ENCODE data around the gene CACNA2D2.
A peak's percentile ranks its signal among the peaks of the same experiment; 100 is the strongest.

The CACNA2D2 gene

DNA sequence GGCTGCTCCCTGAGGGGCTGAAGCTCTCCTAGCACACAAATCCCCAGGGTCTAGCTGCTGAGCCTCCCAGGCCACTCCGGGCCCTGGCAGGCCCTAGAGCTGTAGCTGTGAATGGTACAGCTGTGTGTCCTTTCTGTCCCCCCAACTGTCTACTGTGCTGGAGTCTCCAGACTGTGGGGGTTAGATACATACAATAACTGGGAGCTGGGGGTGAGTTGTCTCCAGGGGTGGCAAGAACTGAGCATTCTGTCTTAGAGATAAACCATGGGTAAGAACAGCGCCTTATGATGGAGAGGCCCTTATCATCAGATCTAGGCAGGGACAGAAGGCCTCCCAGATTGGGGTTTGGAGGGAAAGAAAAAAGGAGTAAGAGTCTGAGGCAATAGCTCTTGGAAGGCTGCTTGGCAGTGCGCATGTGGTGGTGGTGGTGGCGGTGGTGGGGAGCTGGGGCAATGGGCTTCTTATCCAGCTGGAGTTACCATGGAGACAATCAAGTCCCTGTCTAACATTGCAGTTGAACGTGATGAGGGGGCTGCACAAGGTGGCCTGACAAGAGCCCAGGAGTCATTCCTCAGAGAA, 149.2 kb downstream of the CACNA2D2 start:
- DNase-seq (ENCODE audit: extremely low read depth in 1 of 2, low read depth in 1 of 2) = no peak

DNA sequence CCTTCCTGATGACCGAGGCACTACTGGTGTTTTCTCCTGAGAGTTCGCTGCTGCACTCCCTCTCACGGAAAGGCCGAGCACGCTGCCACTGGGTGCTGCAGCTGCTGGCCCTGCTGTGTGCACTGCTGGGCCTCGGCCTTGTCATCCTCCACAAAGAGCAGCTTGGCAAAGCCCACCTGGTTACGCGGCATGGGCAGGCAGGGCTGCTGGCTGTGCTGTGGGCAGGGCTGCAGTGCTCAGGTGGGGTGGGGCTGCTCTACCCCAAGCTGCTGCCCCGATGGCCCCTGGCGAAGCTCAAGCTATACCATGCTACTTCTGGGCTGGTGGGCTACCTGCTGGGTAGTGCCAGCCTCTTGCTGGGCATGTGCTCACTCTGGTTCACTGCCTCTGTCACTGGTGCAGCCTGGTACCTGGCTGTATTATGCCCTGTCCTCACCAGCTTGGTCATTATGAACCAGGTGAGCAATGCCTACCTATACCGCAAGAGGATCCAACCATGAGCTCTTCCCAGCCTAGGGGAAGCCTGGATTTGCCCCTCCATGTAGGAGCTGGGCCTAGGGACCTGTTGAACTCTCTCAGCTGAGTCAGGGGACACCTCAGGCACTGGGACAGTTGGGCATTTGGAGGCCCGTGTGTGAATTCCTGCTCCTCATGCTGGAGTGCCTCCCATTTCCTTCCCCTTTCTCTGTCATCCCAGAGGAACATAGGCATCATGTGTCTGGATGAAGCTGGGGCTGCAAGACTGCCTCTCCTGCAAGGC, 150.0 kb downstream of the CACNA2D2 start:
- DNase-seq (ENCODE audit: extremely low read depth in 1 of 2, low read depth in 1 of 2) = no peak

DNA sequence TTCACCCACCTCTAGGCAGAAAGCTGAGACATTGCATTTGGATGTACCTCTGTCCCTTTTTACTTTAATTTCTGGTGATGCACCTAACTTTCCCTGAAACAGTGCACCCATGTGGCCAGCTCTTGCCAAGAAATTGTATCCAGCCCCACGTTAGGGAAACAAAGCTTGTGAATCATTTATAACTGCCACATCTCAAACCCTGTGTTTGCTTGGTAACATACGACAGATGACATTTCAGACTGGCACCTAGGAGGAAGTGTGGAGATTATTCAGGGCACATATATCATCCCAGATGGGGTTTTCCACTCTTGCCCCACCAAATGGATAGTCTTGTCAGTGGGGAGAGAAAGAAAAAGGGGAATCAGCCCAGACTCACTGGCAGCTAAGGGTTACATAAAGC, 150.7 kb downstream of the CACNA2D2 start:
- no peak for DNase-seq (ENCODE audit: extremely low read depth in 1 of 2, low read depth in 1 of 2)

DNA sequence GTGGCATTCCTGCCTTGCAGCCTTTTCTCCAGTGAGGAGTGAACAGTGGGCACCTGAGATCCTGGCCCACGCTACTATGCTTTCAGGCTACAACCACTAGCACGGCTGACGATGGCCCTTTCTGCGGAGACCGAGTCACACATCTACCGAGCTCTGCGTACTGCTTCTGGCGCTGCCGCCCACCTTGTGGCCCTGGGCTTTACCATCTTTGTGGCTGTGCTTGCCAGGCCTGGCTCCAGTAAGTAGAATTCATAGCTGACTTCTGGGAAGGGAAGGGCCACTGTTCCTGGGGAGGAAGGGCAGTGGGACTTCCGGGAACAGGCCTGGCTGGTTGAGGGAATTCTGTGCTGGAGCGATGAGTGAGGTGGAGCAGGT, 152.1 kb downstream of the CACNA2D2 start:
- no peak for DNase-seq (ENCODE audit: extremely low read depth in 1 of 2, low read depth in 1 of 2)

DNA sequence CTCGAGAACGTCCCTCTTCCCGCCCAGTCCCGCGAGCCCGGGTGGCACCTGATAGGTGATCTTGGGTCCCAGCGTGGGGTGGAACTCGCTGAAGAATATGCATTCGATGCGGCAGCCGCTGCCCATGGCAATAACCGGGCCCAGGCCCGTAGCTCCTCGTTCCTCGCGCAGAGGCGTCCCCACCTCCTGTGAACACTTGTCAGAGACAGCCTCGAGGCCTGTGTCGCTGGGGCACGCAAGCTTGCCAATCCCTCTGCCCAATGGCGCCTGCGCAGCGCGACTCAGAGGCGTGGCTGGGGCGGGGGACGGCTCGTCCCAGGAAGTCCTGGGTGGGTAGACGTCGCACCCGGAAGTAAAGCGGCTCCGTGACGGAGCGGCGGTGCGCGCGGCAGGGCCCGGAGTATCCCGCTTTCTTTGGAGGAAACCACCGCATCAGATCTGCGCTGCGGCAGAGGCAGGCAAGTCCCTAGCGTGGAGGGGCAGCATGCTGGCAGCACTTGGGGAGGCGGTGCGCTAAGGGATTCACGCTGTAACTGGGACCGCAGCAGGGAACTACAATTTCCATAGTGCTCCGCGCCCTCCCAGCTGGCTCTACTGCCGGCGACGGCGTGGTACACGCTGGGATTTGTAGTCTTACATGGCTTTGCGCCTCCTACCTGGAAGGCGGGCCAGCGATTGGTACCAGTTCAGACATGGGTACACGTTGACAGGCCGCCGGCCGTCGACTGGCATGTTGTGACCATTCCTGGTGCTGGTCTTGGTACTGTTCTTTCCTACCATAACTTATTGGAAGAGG, 152.7 kb downstream of the CACNA2D2 start, which contains the start of the genes CYB561D2 and NPRL2:
CYB561D2 (plus strand) TSS at position 336 of the 796 bp plus-strand sequence. CDS start 572 bp downstream, outside the sequence.
NPRL2 (minus strand) TSS at position 249 of the 796 bp plus-strand sequence; CDS start at position 126, 123 bp downstream.
- DNase-seq (ENCODE audit: extremely low read depth in 1 of 2, low read depth in 1 of 2) = peak; percentile 99

DNA sequence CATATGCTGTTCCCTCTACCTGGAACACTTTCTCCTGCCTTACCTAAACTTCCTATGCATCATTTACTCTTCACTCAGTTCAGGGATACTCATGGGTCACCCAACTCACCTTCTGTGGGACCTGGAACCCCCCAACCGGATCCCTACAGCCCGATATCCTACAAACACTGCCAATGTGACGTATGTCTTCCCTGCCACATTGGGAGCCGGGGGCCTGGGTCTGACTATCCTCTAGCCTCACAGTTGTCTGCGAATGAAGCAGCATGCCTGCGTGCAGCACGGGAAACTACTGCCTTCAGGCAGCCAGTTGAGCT, 153.3 kb downstream of the CACNA2D2 start:
- no peak for DNase-seq (ENCODE audit: extremely low read depth in 1 of 2, low read depth in 1 of 2)

DNA sequence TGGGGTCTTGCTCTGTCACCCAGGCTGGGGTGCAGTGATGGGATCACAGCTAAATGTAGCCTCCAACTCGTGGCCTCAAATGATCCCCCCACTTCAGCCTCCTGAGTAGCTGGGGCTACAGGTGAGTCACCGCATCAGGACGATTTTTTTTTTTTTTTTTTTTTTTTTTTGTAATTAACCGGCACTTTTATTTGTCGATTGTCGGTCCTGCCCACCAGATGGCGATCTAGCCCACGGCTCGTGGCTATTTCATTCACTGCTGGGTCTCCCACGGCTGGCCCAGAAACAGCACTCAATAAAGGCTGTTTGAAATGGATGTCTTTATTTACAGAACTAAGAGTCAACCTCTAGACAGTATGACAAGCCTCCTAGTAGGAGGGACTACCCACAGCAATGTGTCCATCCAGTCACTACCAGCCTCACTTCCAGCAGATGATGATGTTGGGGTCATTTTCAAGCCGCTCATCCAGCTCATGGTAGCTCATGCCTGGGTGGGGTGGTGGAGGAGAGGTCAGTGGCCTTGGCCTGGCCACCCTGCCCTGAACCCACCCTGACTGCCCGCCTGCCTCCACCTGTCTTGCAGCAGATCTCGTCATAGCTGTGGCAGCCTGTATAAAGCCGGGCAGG, 156.1 kb downstream of the CACNA2D2 start:
- peak in 1 of 2 donors; percentile 61 for DNase-seq (ENCODE audit: extremely low read depth in 1 of 2, low read depth in 1 of 2)

DNA sequence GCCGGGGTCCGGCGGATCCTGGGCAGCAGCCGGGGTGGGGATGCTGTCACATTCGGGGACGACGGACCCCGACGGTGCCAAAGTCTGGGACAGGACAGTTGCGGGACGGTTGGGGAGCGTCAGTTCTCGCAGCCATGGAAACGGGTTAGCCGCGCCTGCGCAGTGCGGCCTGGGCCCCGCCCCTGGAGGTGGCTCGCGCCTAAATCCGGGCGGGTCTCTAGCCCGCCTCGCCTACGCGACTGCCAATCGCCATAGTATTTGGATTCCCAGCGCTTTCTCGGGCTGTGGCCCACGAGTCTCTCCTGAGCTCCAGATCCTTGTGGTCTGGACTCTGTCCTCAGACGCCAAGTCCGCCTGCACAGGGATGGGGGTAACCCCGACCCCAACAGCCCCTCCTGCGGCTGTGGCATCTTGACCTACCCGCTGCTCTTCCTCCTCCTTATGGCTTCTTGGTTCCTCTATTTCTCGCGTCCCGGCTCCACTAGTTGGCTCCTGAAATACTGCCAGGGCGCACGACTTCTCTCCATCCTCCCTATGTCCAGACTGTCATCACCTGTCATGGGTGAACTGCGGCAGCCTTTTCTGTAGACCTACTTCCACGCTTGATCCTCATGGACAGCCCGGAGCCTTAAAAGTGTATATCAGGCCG, 157.7 kb downstream of the CACNA2D2 start, which contains the start of gene ZMYND10:
ZMYND10 (minus strand) TSS at position 147 of the 649 bp plus-strand sequence. CDS start 153 bp downstream, outside the sequence.
- peak; percentile 52 for DNase-seq (ENCODE audit: extremely low read depth in 1 of 2, low read depth in 1 of 2)

DNA sequence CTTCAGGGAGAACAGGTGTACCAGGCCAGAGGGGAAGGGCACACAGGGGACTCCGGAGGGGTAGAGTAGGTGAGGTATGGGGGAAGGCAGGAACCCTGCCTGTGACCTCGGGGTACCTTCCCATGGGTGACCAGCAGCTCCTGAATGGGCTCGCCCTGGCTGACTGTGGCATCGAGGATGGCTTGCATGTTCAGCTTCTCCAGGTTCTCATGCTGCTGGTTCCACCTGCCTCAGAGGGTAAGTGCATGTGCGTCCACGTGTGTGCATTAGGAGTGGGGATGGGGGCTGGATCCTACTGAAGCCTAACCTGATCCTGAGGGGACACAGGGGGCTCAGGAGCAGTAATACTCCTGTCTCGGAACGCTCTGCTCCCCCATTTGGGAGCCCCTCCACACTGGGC, 158.4 kb downstream of the CACNA2D2 start:
- DNase-seq (ENCODE audit: extremely low read depth in 1 of 2, low read depth in 1 of 2) = no peak

DNA sequence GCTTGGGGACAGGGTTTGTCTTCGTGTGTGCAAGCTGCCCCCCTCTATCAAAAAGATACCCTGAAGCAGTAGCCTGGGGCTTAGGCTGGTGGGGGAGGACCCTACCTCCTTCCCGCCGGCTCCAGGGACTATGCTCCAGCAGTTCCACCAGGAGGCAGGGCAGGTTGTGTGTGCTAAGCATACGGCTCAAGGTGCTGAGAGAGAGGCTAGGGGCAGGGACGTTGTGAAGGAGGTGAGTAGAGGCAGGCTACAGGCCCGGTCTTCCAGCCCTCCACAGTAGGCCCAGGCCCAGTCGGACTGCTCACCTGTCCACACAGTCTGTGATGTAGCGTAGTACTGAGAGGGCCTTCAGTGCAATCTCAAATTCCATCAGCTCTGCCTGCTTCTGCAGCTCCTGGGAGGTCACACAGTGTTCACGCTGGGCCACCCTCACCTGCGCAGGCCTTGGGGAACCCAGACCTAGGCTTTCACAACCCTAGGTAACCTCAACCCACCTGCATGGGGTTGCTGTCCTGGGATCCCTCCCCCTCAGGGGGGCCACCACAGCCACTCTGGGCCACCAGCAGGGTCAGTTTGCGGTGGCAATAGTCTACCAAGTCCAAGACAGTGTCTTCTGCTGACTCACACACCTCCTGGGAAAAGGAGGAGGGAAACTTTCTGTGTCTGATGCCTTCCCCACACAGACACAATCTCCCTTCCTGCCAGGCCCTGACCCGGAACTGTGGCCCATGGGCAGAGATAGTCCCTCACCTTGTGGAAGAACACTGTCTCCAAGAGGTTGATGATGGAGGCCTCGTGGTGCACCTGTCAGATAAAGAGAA, 160.4 kb downstream of the CACNA2D2 start:
- no peak for DNase-seq (ENCODE audit: extremely low read depth in 1 of 2, low read depth in 1 of 2)

DNA sequence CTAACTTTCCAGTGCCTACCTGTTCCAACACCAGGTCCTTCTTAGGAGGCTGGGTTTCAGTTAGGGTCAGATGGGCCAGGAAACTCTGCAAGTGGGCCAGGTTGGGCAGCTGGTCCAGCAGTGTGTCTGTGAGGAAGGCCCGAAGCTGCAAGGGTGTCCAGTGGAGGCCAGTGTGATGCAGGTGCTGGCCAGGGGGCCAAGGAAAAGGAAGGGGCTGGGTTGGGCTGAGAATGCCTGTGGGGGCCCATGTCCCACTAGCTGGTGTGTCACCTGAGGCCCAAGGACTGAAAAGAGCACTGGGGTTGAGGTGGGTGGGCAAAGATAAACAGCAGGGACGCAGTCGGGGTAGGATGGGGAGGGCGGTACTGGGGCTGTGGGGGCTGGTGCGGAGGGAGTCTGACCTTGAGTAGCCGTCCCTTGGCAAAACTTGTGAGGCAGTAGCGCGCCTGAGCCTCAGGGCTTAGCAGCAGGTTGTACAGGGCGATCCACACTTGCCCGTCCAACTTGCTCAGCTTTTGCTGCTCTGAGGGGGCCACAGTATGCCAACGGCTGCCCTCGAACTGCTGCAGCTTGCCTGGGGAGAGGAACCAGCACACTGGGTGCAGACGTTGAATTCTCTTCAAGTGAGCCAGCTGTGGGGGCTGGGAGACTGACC, 161.3 kb downstream of the CACNA2D2 start:
- no peak for DNase-seq (ENCODE audit: extremely low read depth in 1 of 2, low read depth in 1 of 2)

DNA sequence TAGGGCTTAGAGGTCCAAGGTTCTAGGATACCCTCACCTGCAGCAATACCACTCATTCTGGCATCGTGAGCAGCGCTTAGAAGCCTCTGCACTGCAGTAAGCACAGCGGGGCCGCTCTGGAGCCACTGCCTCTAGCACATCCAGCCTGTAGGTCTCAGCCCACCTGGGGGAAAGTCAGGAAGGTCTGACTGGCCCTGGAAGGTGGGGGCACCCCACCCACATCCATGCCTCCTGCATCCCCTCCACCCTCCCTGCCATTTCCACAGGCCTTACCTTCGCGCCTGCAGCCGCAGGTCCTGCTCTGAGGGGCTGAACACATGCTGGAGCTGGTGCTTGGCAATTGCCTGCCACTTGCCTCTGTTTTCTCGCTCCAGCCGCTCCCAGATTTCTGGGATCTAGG, 161.9 kb downstream of the CACNA2D2 start:
- DNase-seq (ENCODE audit: extremely low read depth in 1 of 2, low read depth in 1 of 2) = no peak

DNA sequence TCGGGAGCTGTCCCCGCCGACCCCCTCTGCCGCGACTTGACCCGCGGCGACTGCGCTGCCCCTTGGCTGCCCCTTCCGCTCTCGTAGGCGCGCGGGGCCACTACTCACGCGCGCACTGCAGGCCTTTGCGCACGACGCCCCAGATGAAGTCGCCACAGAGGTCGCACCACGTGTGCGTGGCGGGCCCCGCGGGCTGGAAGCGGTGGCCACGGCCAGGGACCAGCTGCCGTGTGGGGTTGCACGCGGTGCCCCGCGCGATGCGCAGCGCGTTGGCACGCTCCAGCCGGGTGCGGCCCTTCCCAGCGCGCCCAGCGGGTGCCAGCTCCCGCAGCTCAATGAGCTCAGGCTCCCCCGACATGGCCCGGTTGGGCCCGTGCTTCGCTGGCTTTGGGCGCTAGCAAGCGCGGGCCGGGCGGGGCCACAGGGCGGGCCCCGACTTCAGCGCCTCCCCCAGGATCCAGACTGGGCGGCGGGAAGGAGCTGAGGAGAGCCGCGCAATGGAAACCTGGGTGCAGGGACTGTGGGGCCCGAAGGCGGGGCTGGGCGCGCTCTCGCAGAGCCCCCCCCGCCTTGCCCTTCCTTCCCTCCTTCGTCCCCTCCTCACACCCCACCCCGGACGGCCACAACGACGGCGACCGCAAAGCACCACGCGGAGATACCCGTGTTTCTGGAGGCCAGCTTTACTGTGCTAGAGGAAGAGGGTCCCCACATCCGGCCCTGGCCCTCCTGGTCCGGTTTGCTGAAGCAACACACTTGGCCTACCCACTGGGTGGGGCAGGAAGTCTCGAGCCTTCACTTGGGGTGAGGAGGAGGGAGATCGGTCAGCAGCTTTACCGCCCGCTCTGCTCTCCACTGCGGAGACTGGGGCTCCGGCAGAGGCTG, 162.7 kb downstream of the CACNA2D2 start, which contains the start of gene RASSF1:
RASSF1 (minus strand) TSS at position 389 of the 882 bp plus-strand sequence; CDS start at position 358, 31 bp downstream.
- DNase-seq (ENCODE audit: extremely low read depth in 1 of 2, low read depth in 1 of 2) = peak; percentile 67 to 71

DNA sequence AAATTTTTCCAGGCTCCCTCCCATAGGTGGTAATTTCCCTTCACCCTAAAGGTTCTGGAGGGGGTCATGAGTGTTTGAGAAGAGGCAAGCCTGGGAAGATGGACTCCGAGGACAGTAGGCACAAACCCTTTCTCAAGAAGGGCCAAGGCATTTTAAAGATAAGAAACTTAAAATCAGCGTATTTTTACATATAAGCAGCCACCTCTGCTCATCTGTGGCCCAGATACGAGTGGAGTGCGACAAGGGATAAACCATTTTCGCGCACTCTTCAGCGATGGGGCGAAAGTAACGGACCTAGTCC, 163.3 kb downstream of the CACNA2D2 start:
- no peak for DNase-seq (ENCODE audit: extremely low read depth in 1 of 2, low read depth in 1 of 2)

DNA sequence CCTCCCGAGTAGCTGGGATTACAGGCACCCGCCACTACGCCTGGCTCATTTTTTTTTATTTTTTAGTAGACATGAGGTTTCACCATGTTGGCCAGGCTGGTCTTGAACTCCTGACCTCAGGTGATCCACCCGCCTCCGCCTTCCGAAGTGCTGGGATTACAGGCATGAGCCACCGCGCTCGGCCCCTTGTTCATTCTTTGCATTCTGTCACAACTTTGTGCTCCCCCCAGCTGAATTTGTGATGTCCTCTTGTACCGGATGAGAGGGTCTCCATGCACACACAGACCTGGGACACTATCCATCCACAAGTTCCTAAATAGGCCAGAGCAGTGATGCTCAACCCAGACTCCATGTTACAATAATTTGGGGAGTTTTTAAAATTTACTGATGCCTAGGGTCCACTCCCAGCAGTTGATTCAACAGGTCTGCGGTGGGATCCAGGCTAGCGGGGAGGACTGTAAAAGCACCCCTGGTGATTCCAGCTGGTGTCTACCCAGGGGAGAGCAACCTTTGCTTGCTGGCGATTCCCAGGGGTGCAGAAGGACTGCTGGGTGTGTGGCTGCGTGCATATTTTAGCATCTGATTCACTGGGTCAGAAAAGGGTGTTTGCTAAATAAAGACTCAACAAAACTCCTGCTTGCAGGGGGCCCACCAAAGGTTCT, 163.8 kb downstream of the CACNA2D2 start:
- no peak for DNase-seq (ENCODE audit: extremely low read depth in 1 of 2, low read depth in 1 of 2)

DNA sequence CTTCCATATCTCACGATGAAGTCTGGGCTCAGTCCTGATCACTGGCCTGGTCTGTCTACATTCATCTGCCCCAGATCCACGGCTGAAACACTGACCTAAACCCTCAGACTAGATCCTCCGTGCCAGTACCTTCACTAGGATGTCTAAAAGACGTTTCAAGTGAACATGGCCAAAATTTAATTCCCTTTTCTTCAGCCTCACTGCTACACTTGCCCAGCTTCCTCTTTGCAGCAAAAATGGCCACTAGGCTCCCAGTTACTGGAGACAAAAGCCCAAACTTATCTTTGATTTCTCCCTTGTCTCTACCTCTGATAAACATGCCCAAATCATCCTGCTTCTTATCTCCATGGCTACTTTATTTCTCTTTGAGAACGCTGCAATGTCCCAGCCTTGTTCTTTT, 164.5 kb downstream of the CACNA2D2 start:
- DNase-seq (ENCODE audit: extremely low read depth in 1 of 2, low read depth in 1 of 2) = no peak

DNA sequence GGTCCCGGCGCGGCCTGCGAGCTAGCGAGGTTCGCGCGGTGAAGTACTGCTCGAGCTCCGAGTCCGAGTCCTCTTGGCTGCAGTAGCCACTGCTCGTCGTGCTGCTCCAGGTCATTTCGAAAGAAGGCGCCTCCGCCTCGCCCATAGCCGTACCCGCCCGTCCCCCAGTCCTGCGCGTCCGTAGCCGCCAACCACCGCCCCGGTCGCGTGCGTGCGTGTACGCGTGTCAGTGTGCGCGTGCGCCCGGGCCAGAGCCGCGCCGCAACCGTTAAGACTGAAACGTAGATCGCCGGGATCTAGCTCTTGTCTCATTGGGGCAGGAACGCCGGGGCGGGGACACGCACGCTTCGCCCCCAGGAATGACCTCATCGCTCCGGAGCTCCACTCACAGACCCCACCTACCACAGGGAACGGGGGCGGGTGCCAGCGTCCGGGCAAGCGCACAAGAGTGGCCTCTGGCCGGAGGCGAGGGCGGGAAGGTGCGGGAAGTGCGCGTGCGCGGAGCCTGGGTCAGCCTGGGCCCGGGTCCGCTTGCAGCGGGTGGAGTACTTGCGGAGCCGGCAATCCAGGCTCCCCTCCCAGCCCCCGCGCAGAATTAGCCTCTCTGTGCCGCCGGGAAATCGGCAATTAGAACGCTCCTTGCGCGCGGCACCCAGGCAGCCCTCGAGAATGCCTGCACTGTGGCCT, 166.1 kb downstream of the CACNA2D2 start:
- DNase-seq (ENCODE audit: extremely low read depth in 1 of 2, low read depth in 1 of 2) = peak; percentile 96 to 99

Data from stimulated activated CD8-positive, alpha-beta memory T cell treated with anti-CD3 and anti-CD28 coated beads, Interleukin-7, amount 100 ng/mL, for 48 hours (primary cell).